ENCODE data around the gene FILIP1. TPM values are rescaled to one million over a fixed set of nuclear protein-coding genes. Genes with fewer than 3 reads are reported as not detected.

Gene FILIP1
- 0.69 TPM for total RNA-seq (ENCODE audit: unreplicated experiment)
- long read RNA-seq, partial matches to known transcripts = 0 of 1 reads
- long read RNA-seq, other reads (novel, unspliced or antisense) = 1 of 1 reads

- H3K27ac Mint-ChIP-seq (ENCODE audit: unreplicated experiment) = no peak within 1 kb of the TSS
- TF ChIP-seq CTCF (IDR thresholded peaks at IDR 0.05; ENCODE audit: partially characterized antibody, unreplicated experiment) = no peak
- H3K27me3 Mint-ChIP-seq (ENCODE audit: unreplicated experiment) = no peaks in the 10 kb centered on the region
- no peak for DNase-seq
- H3K36me3 Mint-ChIP-seq (ENCODE audit: unreplicated experiment) = no peaks in the 10 kb centered on the region
- no peaks in the 10 kb centered on the region for H3K9me3 Mint-ChIP-seq (ENCODE audit: unreplicated experiment)
- H3K4me1 Mint-ChIP-seq (ENCODE audit: low read depth, unreplicated experiment) = peaks cover 2% of the 10 kb centered on the region
- no peak within 1 kb of the TSS for H3K4me3 Mint-ChIP-seq (ENCODE audit: unreplicated experiment)
Measured at GRCh38 chr6:75493400-75494064, at the start of gene FILIP1. Gene FILIP1, minus strand, starts transcription at chr6:75493800. Its CDS starts 78,828 bp downstream, at chr6:75414972.

GRCh38 chr6:75543311-75543710 lies 49.7 kb upstream of the FILIP1 start:
- Mint-ChIP-seq H3K9me3 (ENCODE audit: unreplicated experiment) (no peaks in the 10 kb centered on the region), H3K4me3 (ENCODE audit: unreplicated experiment) (no peak overlapping the region), H3K36me3 (ENCODE audit: unreplicated experiment) (no peaks in the 10 kb centered on the region), H3K4me1 (ENCODE audit: low read depth, unreplicated experiment) (no peaks in the 10 kb centered on the region), H3K27ac (ENCODE audit: unreplicated experiment) (no peak overlapping the region), H3K27me3 (ENCODE audit: unreplicated experiment) (peaks cover 2% of the 10 kb centered on the region)
- no peak for TF ChIP-seq CTCF (IDR thresholded peaks at IDR 0.05; ENCODE audit: partially characterized antibody, unreplicated experiment)
- DNase-seq = no peak

GRCh38 chr6:75539136-75539535 lies 45.5 kb upstream of the FILIP1 start:
- no peaks in the 10 kb centered on the region for H3K36me3 Mint-ChIP-seq (ENCODE audit: unreplicated experiment)
- TF ChIP-seq CTCF (IDR thresholded peaks at IDR 0.05; ENCODE audit: partially characterized antibody, unreplicated experiment) = no peak
- no peaks in the 10 kb centered on the region for H3K9me3 Mint-ChIP-seq (ENCODE audit: unreplicated experiment)
- H3K27ac Mint-ChIP-seq (ENCODE audit: unreplicated experiment) = no peak overlapping the region
- no peak overlapping the region for H3K4me3 Mint-ChIP-seq (ENCODE audit: unreplicated experiment)
- H3K4me1 Mint-ChIP-seq (ENCODE audit: low read depth, unreplicated experiment) = no peaks in the 10 kb centered on the region
- no peak for DNase-seq
- H3K27me3 Mint-ChIP-seq (ENCODE audit: unreplicated experiment) = peaks cover 2% of the 10 kb centered on the region

GRCh38 chr6:75532521-75532920 lies 38.9 kb upstream of the FILIP1 start:
- TF ChIP-seq CTCF (IDR thresholded peaks at IDR 0.05; ENCODE audit: partially characterized antibody, unreplicated experiment) = no peak
- H3K27me3 Mint-ChIP-seq (ENCODE audit: unreplicated experiment) = no peaks in the 10 kb centered on the region
- H3K4me3 Mint-ChIP-seq (ENCODE audit: unreplicated experiment) = no peak overlapping the region
- H3K4me1 Mint-ChIP-seq (ENCODE audit: low read depth, unreplicated experiment) = no peaks in the 10 kb centered on the region
- H3K27ac Mint-ChIP-seq (ENCODE audit: unreplicated experiment) = no peak overlapping the region
- no peak for DNase-seq
- H3K9me3 Mint-ChIP-seq (ENCODE audit: unreplicated experiment) = peaks cover 2% of the 10 kb centered on the region
- no peaks in the 10 kb centered on the region for H3K36me3 Mint-ChIP-seq (ENCODE audit: unreplicated experiment)

- H3K36me3 Mint-ChIP-seq (ENCODE audit: unreplicated experiment) = no peaks in the 10 kb centered on the region
- no peak for TF ChIP-seq CTCF (IDR thresholded peaks at IDR 0.05; ENCODE audit: partially characterized antibody, unreplicated experiment)
- no peaks in the 10 kb centered on the region for H3K27me3 Mint-ChIP-seq (ENCODE audit: unreplicated experiment)
- H3K4me1 Mint-ChIP-seq (ENCODE audit: low read depth, unreplicated experiment) = no peaks in the 10 kb centered on the region
- H3K4me3 Mint-ChIP-seq (ENCODE audit: unreplicated experiment) = no peak overlapping the region
- no peak for DNase-seq
- no peak overlapping the region for H3K27ac Mint-ChIP-seq (ENCODE audit: unreplicated experiment)
- peaks cover 2% of the 10 kb centered on the region for H3K9me3 Mint-ChIP-seq (ENCODE audit: unreplicated experiment)
Measured at GRCh38 chr6:75531174-75531573, 37.6 kb upstream of the FILIP1 start.

All from glutamatergic neuron (in vitro differentiated cells).